Ishikawa (cell line): ENCODE results near the gene MYO3A.

Experiments used
- CREB1 ChIP-seq: IDR thresholded peaks from 2 replicates; pipeline ENCODE4 v1.6.1; 2012; ENCODE audit warnings: low read depth
- EGR1 ChIP-seq: IDR thresholded peaks from 2 replicates; pipeline ENCODE4 v1.6.1; 2012
- FOXM1 ChIP-seq: IDR thresholded peaks from 2 replicates; pipeline ENCODE4 v1.6.1; 2012; ENCODE audit warnings: low read depth, borderline replicate concordance
- MAX ChIP-seq: IDR thresholded peaks from 2 replicates; pipeline ENCODE4 v1.6.1; 2012
- NFIC ChIP-seq: IDR thresholded peaks from 2 replicates; pipeline ENCODE4 v1.6.1; 2012
- RAD21 ChIP-seq: IDR thresholded peaks from 2 replicates; pipeline ENCODE4 v1.6.1; 2012; ENCODE audit warnings: low read depth
- TAF1 ChIP-seq: IDR thresholded peaks from 2 replicates; pipeline ENCODE4 v1.6.1; 2012; ENCODE audit warnings: low read depth, mild to moderate bottlenecking
- TCF12 ChIP-seq: IDR thresholded peaks from 2 replicates; pipeline ENCODE4 v1.6.1; 2012; ENCODE audit warnings: low read depth
- YY1 ChIP-seq: IDR thresholded peaks from 2 replicates; pipeline ENCODE4 v1.6.1; 2012; ENCODE audit warnings: low read depth
- TF ChIP-seq, protein P1 (sequence below): IDR thresholded peaks from 2 replicates; pipeline ENCODE4 v1.6.1; 2012
- TF ChIP-seq, protein P2 (sequence below): IDR thresholded peaks from 2 replicates; pipeline ENCODE4 v1.6.1; 2012; ENCODE audit warnings: low read depth, mild to moderate bottlenecking

DNA sequence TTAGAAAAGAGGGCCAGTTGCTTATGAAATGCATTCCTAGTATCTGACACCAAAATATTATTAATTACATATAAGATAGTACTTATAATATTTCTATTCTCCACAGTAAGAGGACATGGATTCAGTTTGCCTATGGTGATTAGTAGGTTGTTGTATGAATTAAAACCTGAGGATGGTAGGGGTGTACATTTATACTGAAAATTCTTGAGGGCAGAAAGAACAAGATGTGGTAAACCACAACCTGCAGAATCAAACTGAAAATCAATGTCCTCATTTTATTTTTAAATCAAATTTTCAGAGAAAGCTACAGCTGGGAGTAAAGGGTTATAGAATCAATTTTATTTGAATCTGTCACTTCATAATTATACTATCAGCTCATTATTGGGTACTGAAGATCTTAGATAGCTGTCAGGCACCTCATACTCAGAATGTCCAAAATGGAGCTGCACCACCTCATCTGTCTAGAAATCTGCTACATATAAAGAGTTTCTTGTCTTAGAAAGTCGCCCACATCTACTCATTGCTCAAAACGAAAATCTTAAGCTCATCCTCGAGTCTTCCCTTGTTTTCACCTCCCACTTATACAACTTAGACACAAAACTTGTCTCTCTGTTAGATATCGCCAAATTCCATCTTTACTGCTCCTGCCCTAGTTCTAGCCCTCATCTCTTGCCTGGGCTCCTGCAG lies 65.4 kb downstream of the MYO3A start:
- no peak for TF ChIP-seq FOXM1
- TF ChIP-seq CREB1 = no peak
- TF ChIP-seq YY1 = no peak
- TF ChIP-seq TCF12 = no peak
- TF ChIP-seq TAF1 = no peak
- TF ChIP-seq NFIC = no peak
- TF ChIP-seq, protein P1, sequence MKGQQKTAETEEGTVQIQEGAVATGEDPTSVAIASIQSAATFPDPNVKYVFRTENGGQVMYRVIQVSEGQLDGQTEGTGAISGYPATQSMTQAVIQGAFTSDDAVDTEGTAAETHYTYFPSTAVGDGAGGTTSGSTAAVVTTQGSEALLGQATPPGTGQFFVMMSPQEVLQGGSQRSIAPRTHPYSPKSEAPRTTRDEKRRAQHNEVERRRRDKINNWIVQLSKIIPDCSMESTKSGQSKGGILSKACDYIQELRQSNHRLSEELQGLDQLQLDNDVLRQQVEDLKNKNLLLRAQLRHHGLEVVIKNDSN = no peak
- no peak for TF ChIP-seq RAD21
- no peak for TF ChIP-seq MAX
- no peak for TF ChIP-seq EGR1
- TF ChIP-seq, protein P2, sequence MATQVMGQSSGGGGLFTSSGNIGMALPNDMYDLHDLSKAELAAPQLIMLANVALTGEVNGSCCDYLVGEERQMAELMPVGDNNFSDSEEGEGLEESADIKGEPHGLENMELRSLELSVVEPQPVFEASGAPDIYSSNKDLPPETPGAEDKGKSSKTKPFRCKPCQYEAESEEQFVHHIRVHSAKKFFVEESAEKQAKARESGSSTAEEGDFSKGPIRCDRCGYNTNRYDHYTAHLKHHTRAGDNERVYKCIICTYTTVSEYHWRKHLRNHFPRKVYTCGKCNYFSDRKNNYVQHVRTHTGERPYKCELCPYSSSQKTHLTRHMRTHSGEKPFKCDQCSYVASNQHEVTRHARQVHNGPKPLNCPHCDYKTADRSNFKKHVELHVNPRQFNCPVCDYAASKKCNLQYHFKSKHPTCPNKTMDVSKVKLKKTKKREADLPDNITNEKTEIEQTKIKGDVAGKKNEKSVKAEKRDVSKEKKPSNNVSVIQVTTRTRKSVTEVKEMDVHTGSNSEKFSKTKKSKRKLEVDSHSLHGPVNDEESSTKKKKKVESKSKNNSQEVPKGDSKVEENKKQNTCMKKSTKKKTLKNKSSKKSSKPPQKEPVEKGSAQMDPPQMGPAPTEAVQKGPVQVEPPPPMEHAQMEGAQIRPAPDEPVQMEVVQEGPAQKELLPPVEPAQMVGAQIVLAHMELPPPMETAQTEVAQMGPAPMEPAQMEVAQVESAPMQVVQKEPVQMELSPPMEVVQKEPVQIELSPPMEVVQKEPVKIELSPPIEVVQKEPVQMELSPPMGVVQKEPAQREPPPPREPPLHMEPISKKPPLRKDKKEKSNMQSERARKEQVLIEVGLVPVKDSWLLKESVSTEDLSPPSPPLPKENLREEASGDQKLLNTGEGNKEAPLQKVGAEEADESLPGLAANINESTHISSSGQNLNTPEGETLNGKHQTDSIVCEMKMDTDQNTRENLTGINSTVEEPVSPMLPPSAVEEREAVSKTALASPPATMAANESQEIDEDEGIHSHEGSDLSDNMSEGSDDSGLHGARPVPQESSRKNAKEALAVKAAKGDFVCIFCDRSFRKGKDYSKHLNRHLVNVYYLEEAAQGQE = no peak
